Osteoblast (primary cell): ENCODE measurements around the gene TSPAN15. TPM values are rescaled to one million over a fixed set of nuclear protein-coding genes. Genes with fewer than 3 reads are reported as not detected.

Source experiments
- DNase-seq: peaks from one replicate; pipeline ENCODE4 v3.0.0; 2011; ENCODE audit warnings: low spot score, mixed read lengths; ENCODE audit not compliant: insufficient read length; ENCODE audit errors: missing footprints
- H2AFZ ChIP-seq: 2 replicates; pipeline ENCODE4 v1.6.0; 2011; ENCODE audit warnings: mild to moderate bottlenecking, low read length
- H3K27ac ChIP-seq: 2 replicates; pipeline ENCODE4 v1.5.1; 2011; ENCODE audit warnings: mild to moderate bottlenecking, low read depth, low read length, moderate library complexity
- H3K27me3 ChIP-seq: 2 replicates; pipeline ENCODE4 v1.6.0; 2012; ENCODE audit warnings: mild to moderate bottlenecking, control low read depth, inconsistent platforms, low read length, moderate library complexity; ENCODE audit not compliant: insufficient read depth
- H3K36me3 ChIP-seq: 2 replicates; pipeline ENCODE4 v1.5.1; 2011; ENCODE audit warnings: mild to moderate bottlenecking, low read length, control low read depth, moderate library complexity; ENCODE audit not compliant: insufficient read depth
- H3K4me1 ChIP-seq: 2 replicates; pipeline ENCODE4 v1.5.1; 2011; ENCODE audit warnings: mild to moderate bottlenecking, low read length, control low read depth, moderate library complexity; ENCODE audit not compliant: insufficient read depth
- H3K4me2 ChIP-seq: 2 replicates; pipeline ENCODE4 v1.6.0; 2011; ENCODE audit warnings: mild to moderate bottlenecking, low read length; ENCODE audit not compliant: insufficient read depth
- H3K4me3 ChIP-seq: fragments of 200-600 bp; sonication (generic); 3 replicates; pipeline ENCODE4 v1.5.1; 2012; ENCODE audit warnings: mild to moderate bottlenecking, low read length, inconsistent platforms; ENCODE audit not compliant: insufficient read depth
- H3K79me2 ChIP-seq: 2 replicates; pipeline ENCODE4 v1.6.0; 2012; ENCODE audit warnings: mild to moderate bottlenecking, low read length, control low read depth, inconsistent platforms; ENCODE audit not compliant: insufficient read depth
- H3K9me3 ChIP-seq: 2 replicates; pipeline ENCODE4 v1.5.1; 2011; ENCODE audit warnings: low read depth, low read length, control low read depth
- H4K20me1 ChIP-seq: 2 replicates; pipeline ENCODE4 v1.6.0; 2012; ENCODE audit warnings: mild to moderate bottlenecking, low read length, control low read depth; ENCODE audit not compliant: insufficient read depth
- total RNA-seq: library from RNA; depleted of rRNA; stranded (reverse); fragments of >200 nt; gene quantifications from 2 replicates; pipeline ENCODE4 v1.2.3, GENCODE V29; 2012
- TF ChIP-seq, protein P1 (sequence below): IDR thresholded peaks from 2 replicates; pipeline ENCODE4 v1.5.1; 2011; ENCODE audit warnings: mild to moderate bottlenecking, low read depth, low read length, moderate library complexity; ENCODE audit errors: extremely low read depth

The TSPAN15 gene
- total RNA-seq, 1 donor: 0.72 TPM

DNA sequence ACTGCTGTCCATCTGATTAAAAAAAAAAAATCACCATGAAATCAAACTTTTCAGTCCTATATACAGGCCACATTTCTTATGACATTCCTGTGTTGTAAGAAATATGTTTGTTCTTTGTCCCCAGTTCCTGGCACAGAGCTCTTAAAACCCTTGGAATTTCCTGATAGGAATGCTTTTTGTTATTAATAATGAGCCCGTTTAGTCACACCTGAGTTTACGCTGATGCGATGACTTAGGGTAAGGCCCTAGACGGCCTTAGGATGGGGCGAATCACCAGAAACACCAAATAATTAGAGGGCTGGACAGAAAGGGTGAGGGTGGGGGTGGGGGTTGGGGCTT is 17.5 kb downstream of the TSPAN15 start:
- H3K9me3 ChIP-seq: no peaks in the 10 kb centered on the region
- no peak overlapping the region for H3K4me2 ChIP-seq
- no peak overlapping the region for H3K27ac ChIP-seq
- no peak for DNase-seq
- TF ChIP-seq, protein P1, sequence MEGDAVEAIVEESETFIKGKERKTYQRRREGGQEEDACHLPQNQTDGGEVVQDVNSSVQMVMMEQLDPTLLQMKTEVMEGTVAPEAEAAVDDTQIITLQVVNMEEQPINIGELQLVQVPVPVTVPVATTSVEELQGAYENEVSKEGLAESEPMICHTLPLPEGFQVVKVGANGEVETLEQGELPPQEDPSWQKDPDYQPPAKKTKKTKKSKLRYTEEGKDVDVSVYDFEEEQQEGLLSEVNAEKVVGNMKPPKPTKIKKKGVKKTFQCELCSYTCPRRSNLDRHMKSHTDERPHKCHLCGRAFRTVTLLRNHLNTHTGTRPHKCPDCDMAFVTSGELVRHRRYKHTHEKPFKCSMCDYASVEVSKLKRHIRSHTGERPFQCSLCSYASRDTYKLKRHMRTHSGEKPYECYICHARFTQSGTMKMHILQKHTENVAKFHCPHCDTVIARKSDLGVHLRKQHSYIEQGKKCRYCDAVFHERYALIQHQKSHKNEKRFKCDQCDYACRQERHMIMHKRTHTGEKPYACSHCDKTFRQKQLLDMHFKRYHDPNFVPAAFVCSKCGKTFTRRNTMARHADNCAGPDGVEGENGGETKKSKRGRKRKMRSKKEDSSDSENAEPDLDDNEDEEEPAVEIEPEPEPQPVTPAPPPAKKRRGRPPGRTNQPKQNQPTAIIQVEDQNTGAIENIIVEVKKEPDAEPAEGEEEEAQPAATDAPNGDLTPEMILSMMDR: no peak
- H3K79me2 ChIP-seq: no peaks in the 10 kb centered on the region
- H3K4me3 ChIP-seq: no peak overlapping the region
- H3K36me3 ChIP-seq: no peaks in the 10 kb centered on the region
- peaks cover 12% of the 10 kb centered on the region for H3K27me3 ChIP-seq
- H2AFZ ChIP-seq: no peak overlapping the region
- no peaks in the 10 kb centered on the region for H4K20me1 ChIP-seq
- peaks cover 12% of the 10 kb centered on the region for H3K4me1 ChIP-seq

DNA sequence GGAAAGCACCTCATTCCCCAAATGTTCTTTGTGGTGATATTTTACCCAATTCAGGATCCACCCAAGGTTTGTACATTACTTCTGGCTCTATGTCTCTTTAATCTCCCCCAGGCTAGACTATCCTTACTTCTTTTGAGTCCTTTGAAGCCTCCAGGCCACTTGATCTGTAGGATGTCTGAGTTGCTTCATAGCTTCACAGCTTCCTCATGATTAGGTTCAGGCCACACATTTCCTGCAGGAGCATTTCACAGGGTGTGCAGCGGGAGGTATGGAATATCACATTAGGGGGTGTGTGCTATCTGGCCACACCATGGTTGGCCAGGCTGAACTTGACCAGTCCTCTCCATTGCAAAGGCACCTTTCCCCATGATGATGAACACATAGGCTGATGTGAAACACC is 18.7 kb downstream of the TSPAN15 start:
- Histone ChIP-seq H2AFZ (no peak overlapping the region), H3K27me3 (peaks cover 12% of the 10 kb centered on the region), H4K20me1 (no peaks in the 10 kb centered on the region), H3K9me3 (no peaks in the 10 kb centered on the region), H3K36me3 (no peaks in the 10 kb centered on the region), H3K27ac (no peak overlapping the region), H3K79me2 (no peaks in the 10 kb centered on the region), H3K4me3 (no peak overlapping the region), H3K4me2 (no peak overlapping the region), H3K4me1 (peaks cover 22% of the 10 kb centered on the region)
- peak; percentile 36 for DNase-seq
- TF ChIP-seq, protein P1: no peak

DNA sequence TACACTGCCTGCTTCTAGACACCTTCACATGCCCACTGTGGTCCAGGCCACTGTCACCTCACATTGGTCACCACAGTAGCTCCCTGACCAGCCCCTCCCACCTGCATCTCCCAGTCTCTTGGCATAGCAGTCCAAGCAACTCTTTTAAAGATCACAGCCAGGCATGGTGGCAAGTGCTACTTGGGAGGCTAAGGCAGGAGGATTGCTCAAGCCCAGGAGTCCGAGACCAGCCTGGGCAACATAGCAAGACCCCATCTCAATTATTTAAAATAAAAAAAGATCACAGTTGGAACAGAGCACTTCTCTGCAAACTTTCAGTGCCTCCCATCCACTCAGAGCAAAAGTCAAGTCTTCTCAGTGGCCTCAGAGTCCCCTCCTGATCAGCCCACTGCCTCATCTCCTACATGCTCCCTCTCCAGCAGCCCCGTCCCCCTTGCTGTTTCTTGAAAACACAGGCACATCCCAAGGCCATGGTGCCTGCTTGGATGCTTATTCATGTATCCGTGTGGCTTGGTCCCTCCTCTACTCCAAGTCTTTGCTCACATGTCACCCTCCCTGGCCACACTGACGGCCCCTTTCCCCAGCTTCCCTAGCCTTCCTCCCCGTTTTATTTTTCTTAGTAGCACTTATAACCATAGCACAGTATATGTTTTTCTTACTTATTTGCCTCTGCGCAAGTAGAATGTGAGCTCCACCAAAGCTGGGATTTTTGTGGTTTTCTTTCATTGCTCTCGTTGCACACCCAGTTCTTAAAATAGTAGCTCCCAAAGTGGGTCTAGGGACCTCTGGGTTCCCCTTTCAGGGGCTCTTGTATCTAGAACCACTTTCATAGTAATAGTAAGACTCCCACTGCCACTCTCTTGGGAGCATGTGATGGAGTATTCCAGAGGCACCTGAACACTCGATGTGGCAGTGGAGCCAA is 19.5 kb downstream of the TSPAN15 start:
- peak; percentile 46 for DNase-seq
- TF ChIP-seq, protein P1: no peak
- H3K4me1 ChIP-seq: peaks cover 29% of the 10 kb centered on the region
- H3K36me3 ChIP-seq: no peaks in the 10 kb centered on the region
- no peak overlapping the region for H3K27ac ChIP-seq
- H3K79me2 ChIP-seq: no peaks in the 10 kb centered on the region
- no peaks in the 10 kb centered on the region for H3K9me3 ChIP-seq
- no peak overlapping the region for H3K4me3 ChIP-seq
- H2AFZ ChIP-seq: no peak overlapping the region
- H3K27me3 ChIP-seq: peaks cover 12% of the 10 kb centered on the region
- H3K4me2 ChIP-seq: no peak overlapping the region
- H4K20me1 ChIP-seq: no peaks in the 10 kb centered on the region

DNA sequence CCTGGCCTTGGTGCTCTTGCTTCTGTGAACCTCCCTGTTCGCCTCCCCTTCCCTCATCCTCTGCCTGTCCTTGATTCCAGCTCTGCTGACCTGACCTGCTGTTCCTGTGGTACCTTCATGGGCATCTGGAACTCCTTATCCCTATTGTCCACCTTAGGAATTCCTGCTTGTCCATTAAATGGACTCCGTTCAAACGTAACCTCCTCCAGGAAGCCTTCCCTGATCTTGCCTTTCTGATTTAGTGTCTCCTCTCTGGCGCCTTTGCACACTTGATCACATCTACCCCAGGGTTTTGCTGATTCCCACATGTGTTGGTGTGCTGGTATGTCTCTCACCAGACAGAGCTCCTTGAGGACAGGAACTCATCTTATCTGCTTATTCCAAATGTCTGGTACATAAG is 20.9 kb downstream of the TSPAN15 start:
- Histone ChIP-seq H3K4me1 (peaks cover 29% of the 10 kb centered on the region), H3K4me3 (no peak overlapping the region), H4K20me1 (no peaks in the 10 kb centered on the region), H3K4me2 (no peak overlapping the region), H3K9me3 (no peaks in the 10 kb centered on the region), H3K27ac (no peak overlapping the region), H2AFZ (peak overlapping the region; percentile 34), H3K79me2 (no peaks in the 10 kb centered on the region), H3K36me3 (no peaks in the 10 kb centered on the region), H3K27me3 (peaks cover 10% of the 10 kb centered on the region)
- TF ChIP-seq, protein P1: no peak
- DNase-seq: no peak
